HCT116 (cell line): ENCODE data around the gene DLG2. TPM values are rescaled to one million over a fixed set of nuclear protein-coding genes. Genes with fewer than 3 reads are reported as not detected.

Experiments
- ATAC-seq: fragments of 200-7000 bp; cut with Tn5 transposase; 2 replicates; pipeline ENCODE4 v1.9.1; 2020; ENCODE audit warnings: mild to moderate bottlenecking, moderate library complexity
- BruUV-seq: library from RNA; stranded (reverse); fragments of 400-500 nt; replicated peaks from 2 replicates; lab custom pipeline; 2021; lab: Mats Ljungman, UMichigan
- CTCF ChIA-PET: fragments of 300-600 bp; sonication (Branson Sonifier 250); formaldehyde crosslinking; loops from one replicate; lab custom pipeline; 2021; ENCODE audit warnings: antibody characterized with exemption; lab: Charles Lee
- POLR2A ChIA-PET: fragments of 300-600, 350-600 bp; sonication (Branson Sonifier 250); formaldehyde crosslinking; loops from one replicate; lab custom pipeline; 2021; ENCODE audit warnings: antibody characterized with exemption; lab: Charles Lee
- RAD21 ChIA-PET, 2 experiments: fragments of 300-600 bp; sonication (Branson Sonifier 250); formaldehyde crosslinking; loops; one replicate each; lab custom pipeline; 2023; ENCODE audit warnings: low total read pairs in 2 of 2; ENCODE audit not compliant: uncharacterized antibody in 2 of 2, unreplicated experiment in 2 of 2, low non-redundant PET in 1 of 2; lab: Charles Lee
- DNase-seq: peaks from one replicate; pipeline ENCODE4 v3.0.0-alpha.2; 2010; ENCODE audit warnings: low read depth, low spot score
- H2AFZ ChIP-seq: fragments of 200-600 bp; shearing (Covaris generic), sonication (generic); 2 replicates; pipeline ENCODE4 v1.6.1; 2017; ENCODE audit warnings: low read depth, mixed run types, mixed read lengths, antibody characterized with exemption, low read length; ENCODE audit not compliant: poor library complexity, severe bottlenecking
- H3K27ac ChIP-seq: 2 replicates; pipeline ENCODE4 v1.5.1; 2012; ENCODE audit warnings: low read depth, low read length
- H3K27me3 ChIP-seq: fragments of 200-600 bp; sonication (generic); 2 replicates; pipeline ENCODE4 v1.6.1; 2016; ENCODE audit warnings: mixed run types, low read length, mixed read lengths; ENCODE audit not compliant: insufficient read depth
- H3K36me3 ChIP-seq, 2 experiments: fragments of 200-500 bp in 1 of 2; fragments of 200-600 bp in 1 of 2; sonication (Bioruptor generic) in 1 of 2; sonication (generic) in 1 of 2; 2 replicates each; pipeline versions ENCODE4 v1.5.1 to v1.6.1; 2014 to 2016; ENCODE audit warnings: low read length in 2 of 2, inconsistent platforms in 1 of 2, mixed read lengths in 1 of 2, mixed run types in 1 of 2; ENCODE audit not compliant: insufficient read depth in 2 of 2, control insufficient read depth in 1 of 2
- H3K4me1 ChIP-seq, 2 experiments: fragments of 200-600 bp in 1 of 2; sonication (generic) in 1 of 2; 2 replicates each; pipeline versions ENCODE4 v1.5.1 to v1.6.1; 2012 to 2017; ENCODE audit warnings: low read length in 2 of 2, inconsistent platforms in 1 of 2, mild to moderate bottlenecking in 1 of 2, mixed read lengths in 1 of 2, mixed run types in 1 of 2, moderate library complexity in 1 of 2; ENCODE audit not compliant: insufficient read depth in 2 of 2, control insufficient read depth in 1 of 2
- H3K4me2 ChIP-seq: fragments of 200-600 bp; sonication (generic); 2 replicates; pipeline ENCODE4 v1.6.1; 2017; ENCODE audit warnings: mixed run types, low read length, mixed read lengths
- H3K4me3 ChIP-seq, 2 experiments: fragments of 200-600 bp in 1 of 2; sonication (generic) in 1 of 2; replicated peaks in 1 of 2; 2 replicates each; pipeline ENCODE4 v1.5.1; 2011 to 2016; ENCODE audit warnings: low read length in 2 of 2, control low read depth in 1 of 2, low read depth in 1 of 2, mild to moderate bottlenecking in 1 of 2, mixed read lengths in 1 of 2, mixed run types in 1 of 2
- H3K79me2 ChIP-seq: fragments of 200-600 bp; sonication (generic); 2 replicates; pipeline ENCODE4 v1.6.1; 2017; ENCODE audit warnings: mild to moderate bottlenecking, mixed run types, low read length, moderate library complexity, mixed read lengths; ENCODE audit not compliant: insufficient read depth
- H3K9ac ChIP-seq: fragments of 200-600 bp; sonication (generic); 2 replicates; pipeline ENCODE4 v1.6.1; 2016; ENCODE audit warnings: low read length, mixed read lengths
- H3K9me2 ChIP-seq: fragments of 200-600 bp; sonication (generic), shearing (Covaris generic); 2 replicates; pipeline ENCODE4 v1.6.1; 2017; ENCODE audit warnings: mixed run types, mild to moderate bottlenecking, moderate library complexity; ENCODE audit not compliant: insufficient read depth
- H3K9me3 ChIP-seq, 2 experiments: fragments of 200-500 bp in 1 of 2; fragments of 200-600 bp in 1 of 2; sonication (Bioruptor generic) in 1 of 2; sonication (generic) in 1 of 2; 2 replicates each; pipeline ENCODE4 v1.6.1; 2014 to 2017; ENCODE audit warnings: low read length in 2 of 2, mixed read lengths in 2 of 2, inconsistent platforms in 1 of 2, low read depth in 1 of 2, mild to moderate bottlenecking in 1 of 2, mixed run types in 1 of 2, moderate library complexity in 1 of 2; ENCODE audit not compliant: control insufficient read depth in 1 of 2, insufficient read depth in 1 of 2
- H4K20me1 ChIP-seq: fragments of 200-600 bp; sonication (generic), shearing (Covaris generic); 2 replicates; pipeline ENCODE4 v1.6.1; 2017; ENCODE audit warnings: mixed run types, mild to moderate bottlenecking, moderate library complexity; ENCODE audit not compliant: insufficient read depth
- ATF3 ChIP-seq: IDR thresholded peaks from 2 replicates; pipeline ENCODE4 v1.6.1; 2012
- CBX3 ChIP-seq: IDR thresholded peaks from 2 replicates; pipeline ENCODE4 v1.6.1; 2012; ENCODE audit warnings: low read depth
- CEBPB ChIP-seq: IDR thresholded peaks from 2 replicates; pipeline ENCODE4 v1.6.1; 2012; ENCODE audit warnings: low read depth
- EGR1 ChIP-seq: IDR thresholded peaks from 2 replicates; pipeline ENCODE4 v1.6.1; 2012; ENCODE audit warnings: low read depth
- ELF1 ChIP-seq: IDR thresholded peaks from 2 replicates; pipeline ENCODE4 v1.6.1; 2012; ENCODE audit warnings: low read depth, borderline replicate concordance
- EZH2 ChIP-seq: fragments of 200-600 bp; sonication (generic); IDR thresholded peaks from 2 replicates; pipeline ENCODE4 v1.6.1; 2017; ENCODE audit warnings: antibody characterized with exemption, mixed run types
- EZH2phosphoT487 ChIP-seq: fragments of 200-600 bp; IDR thresholded peaks from 2 replicates; pipeline ENCODE4 v1.6.1; 2018; ENCODE audit warnings: antibody characterized with exemption, borderline replicate concordance
- FOSL1 ChIP-seq: IDR thresholded peaks from 2 replicates; pipeline ENCODE4 v1.6.1; 2012; ENCODE audit warnings: low read depth
- POLR2A ChIP-seq: IDR thresholded peaks from 2 replicates; pipeline ENCODE4 v1.7.0; 2011; ENCODE audit warnings: borderline replicate concordance; ENCODE audit not compliant: insufficient read depth, insufficient read length; ENCODE audit errors: extremely low read depth
- REST ChIP-seq: IDR thresholded peaks from 2 replicates; pipeline ENCODE4 v1.6.1; 2012; ENCODE audit warnings: low read depth
- SIN3A ChIP-seq: IDR thresholded peaks from 2 replicates; pipeline ENCODE4 v1.6.1; 2012; ENCODE audit warnings: low read depth
- SP1 ChIP-seq: IDR thresholded peaks from 2 replicates; pipeline ENCODE4 v1.6.1; 2012; ENCODE audit warnings: low read depth
- SRF ChIP-seq: IDR thresholded peaks from 2 replicates; pipeline ENCODE4 v1.6.1; 2012; ENCODE audit warnings: low read depth
- ZFX ChIP-seq: fragments of 450-650 bp; IDR thresholded peaks from 2 replicates; pipeline ENCODE4 v1.6.1; 2017
- ZNF274 ChIP-seq: fragments of 200-500 bp; sonication (Bioruptor generic); IDR thresholded peaks from 2 replicates; pipeline ENCODE4 v1.6.1; 2014; ENCODE audit warnings: mild to moderate bottlenecking, low read depth, low read length, inconsistent platforms
- intact Hi-C: fragments of 100-400 bp; cut with micrococcal nuclease; formaldehyde crosslinking; loops from 2 replicates; pipeline ENCODE4 v1.10.0; 2022
- total RNA-seq: library from RNA; stranded (reverse); gene quantifications from one replicate; pipeline ENCODE4 v1.2.1, GENCODE V29; 2021; ENCODE audit not compliant: unreplicated experiment
- TF ChIP-seq, protein P1 (sequence below): IDR thresholded peaks from 2 replicates; pipeline ENCODE4 v1.6.1; 2011; ENCODE audit warnings: mild to moderate bottlenecking, low read length, moderate library complexity; ENCODE audit not compliant: insufficient replicate concordance; ENCODE audit errors: extremely low read depth
- TF ChIP-seq, protein P2 (sequence below), 3 experiments: fragments of 200-600 bp in 1 of 3; sonication (generic) in 1 of 3; IDR thresholded peaks in 2 of 3; conservative IDR thresholded peaks in 1 of 3; 2 replicates each; pipeline ENCODE4 v1.5.1; 2012 to 2017; ENCODE audit warnings: low read depth in 2 of 3, low read length in 2 of 3, antibody characterized with exemption in 1 of 3, borderline replicate concordance in 1 of 3, control low read depth in 1 of 3, mild to moderate bottlenecking in 1 of 3, mixed read lengths in 1 of 3, mixed run types in 1 of 3, moderate library complexity in 1 of 3; ENCODE audit not compliant: insufficient read depth in 1 of 3
- TF ChIP-seq, protein P3 (sequence below): IDR thresholded peaks from 2 replicates; pipeline ENCODE4 v1.6.1; 2012

DLG2 gene
- total RNA-seq, 1 experiment from 2014 or later = 2.4 TPM

DNA sequence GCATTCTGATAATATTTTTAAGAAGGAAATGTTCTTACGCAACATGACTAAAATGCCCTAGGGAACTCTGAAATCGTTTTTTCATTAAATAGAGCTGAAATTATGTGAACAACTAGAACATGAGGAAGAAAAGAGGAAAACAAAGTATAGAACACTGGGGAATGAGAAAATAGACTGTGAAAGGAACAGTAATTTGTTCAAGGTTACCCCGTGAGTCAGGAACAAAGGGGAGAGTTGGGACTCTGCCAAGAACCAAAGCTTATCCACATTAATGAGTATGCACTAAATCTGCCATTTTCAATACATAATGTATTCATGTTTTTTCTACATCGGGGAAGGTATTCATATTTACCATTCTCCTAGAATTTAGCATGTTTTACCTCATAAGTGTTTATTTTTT, 1379.2 kb downstream of the DLG2 start:
- H3K4me3 ChIP-seq = no peak overlapping the region
- H2AFZ ChIP-seq = no peak overlapping the region
- no peak for ATAC-seq
- H4K20me1 ChIP-seq = no peaks in the 10 kb centered on the region
- no peak for DNase-seq
- no peaks in the 10 kb centered on the region for H3K79me2 ChIP-seq
- no TSS peak for BruUV-seq
- H3K27ac ChIP-seq = no peak overlapping the region
- H3K36me3 ChIP-seq = no peaks in the 10 kb centered on the region
- no peaks in the 10 kb centered on the region for H3K9me2 ChIP-seq
- ChIA-PET POLR2A (no interaction called here), CTCF (no interaction called here)
- no peaks in the 10 kb centered on the region for H3K27me3 ChIP-seq
- H3K4me2 ChIP-seq = no peak overlapping the region
- no peak overlapping the region for H3K9ac ChIP-seq
- intact Hi-C loops = no loop called here
- no peak for TF ChIP-seq POLR2A
- TF ChIP-seq, protein P1, sequence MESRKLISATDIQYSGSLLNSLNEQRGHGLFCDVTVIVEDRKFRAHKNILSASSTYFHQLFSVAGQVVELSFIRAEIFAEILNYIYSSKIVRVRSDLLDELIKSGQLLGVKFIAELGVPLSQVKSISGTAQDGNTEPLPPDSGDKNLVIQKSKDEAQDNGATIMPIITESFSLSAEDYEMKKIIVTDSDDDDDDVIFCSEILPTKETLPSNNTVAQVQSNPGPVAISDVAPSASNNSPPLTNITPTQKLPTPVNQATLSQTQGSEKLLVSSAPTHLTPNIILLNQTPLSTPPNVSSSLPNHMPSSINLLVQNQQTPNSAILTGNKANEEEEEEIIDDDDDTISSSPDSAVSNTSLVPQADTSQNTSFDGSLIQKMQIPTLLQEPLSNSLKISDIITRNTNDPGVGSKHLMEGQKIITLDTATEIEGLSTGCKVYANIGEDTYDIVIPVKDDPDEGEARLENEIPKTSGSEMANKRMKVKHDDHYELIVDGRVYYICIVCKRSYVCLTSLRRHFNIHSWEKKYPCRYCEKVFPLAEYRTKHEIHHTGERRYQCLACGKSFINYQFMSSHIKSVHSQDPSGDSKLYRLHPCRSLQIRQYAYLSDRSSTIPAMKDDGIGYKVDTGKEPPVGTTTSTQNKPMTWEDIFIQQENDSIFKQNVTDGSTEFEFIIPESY = no peak
- TF ChIP-seq CBX3 = no peak
- TF ChIP-seq ATF3 = no peak
- no peak for TF ChIP-seq SRF
- no peak for TF ChIP-seq EZH2
- no peak for TF ChIP-seq SP1
- no peak for TF ChIP-seq ZFX
- no peak for TF ChIP-seq CEBPB
- no peak for TF ChIP-seq ZNF274
- TF ChIP-seq EZH2phosphoT487 = no peak
- no peak for TF ChIP-seq ELF1
- no peak for TF ChIP-seq REST
- TF ChIP-seq, protein P2, sequence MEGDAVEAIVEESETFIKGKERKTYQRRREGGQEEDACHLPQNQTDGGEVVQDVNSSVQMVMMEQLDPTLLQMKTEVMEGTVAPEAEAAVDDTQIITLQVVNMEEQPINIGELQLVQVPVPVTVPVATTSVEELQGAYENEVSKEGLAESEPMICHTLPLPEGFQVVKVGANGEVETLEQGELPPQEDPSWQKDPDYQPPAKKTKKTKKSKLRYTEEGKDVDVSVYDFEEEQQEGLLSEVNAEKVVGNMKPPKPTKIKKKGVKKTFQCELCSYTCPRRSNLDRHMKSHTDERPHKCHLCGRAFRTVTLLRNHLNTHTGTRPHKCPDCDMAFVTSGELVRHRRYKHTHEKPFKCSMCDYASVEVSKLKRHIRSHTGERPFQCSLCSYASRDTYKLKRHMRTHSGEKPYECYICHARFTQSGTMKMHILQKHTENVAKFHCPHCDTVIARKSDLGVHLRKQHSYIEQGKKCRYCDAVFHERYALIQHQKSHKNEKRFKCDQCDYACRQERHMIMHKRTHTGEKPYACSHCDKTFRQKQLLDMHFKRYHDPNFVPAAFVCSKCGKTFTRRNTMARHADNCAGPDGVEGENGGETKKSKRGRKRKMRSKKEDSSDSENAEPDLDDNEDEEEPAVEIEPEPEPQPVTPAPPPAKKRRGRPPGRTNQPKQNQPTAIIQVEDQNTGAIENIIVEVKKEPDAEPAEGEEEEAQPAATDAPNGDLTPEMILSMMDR (IDR thresholded peaks at IDR 0.05 in 2 of 3, conservative IDR thresholded peaks at IDR 0.05 in 1 of 3; ENCODE audit: borderline replicate concordance in 1 of 3, insufficient read depth in 1 of 3, low read depth in 2 of 3, low read length in 2 of 3) = no peak
- no peak for TF ChIP-seq SIN3A
- TF ChIP-seq, protein P3, sequence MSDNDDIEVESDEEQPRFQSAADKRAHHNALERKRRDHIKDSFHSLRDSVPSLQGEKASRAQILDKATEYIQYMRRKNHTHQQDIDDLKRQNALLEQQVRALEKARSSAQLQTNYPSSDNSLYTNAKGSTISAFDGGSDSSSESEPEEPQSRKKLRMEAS = no peak
- TF ChIP-seq FOSL1 = no peak
- TF ChIP-seq EGR1 = no peak
- TF ChIP-seq, all 23 proteins: peak for 0
- Histone ChIP-seq H3K9me3 (no peaks in the 10 kb centered on the region), H3K4me1 (no peaks in the 10 kb centered on the region)
- RAD21 ChIA-PET = no interaction called here
